IMR-90 (cell line): ENCODE data around the gene GOLGA8B. TPM values are rescaled to one million over a fixed set of nuclear protein-coding genes. Genes with fewer than 3 reads are reported as not detected.
A peak's percentile ranks its signal among the peaks of the same experiment; 100 is the strongest.

Source experiments
- ATAC-seq: fragments of 200-7000 bp; cut with Tn5 transposase; 2 replicates; pipeline ENCODE4 v1.9.1; 2020; ENCODE audit warnings: low read depth, mild to moderate bottlenecking, moderate library complexity
- BruUV-seq: library from RNA; stranded (reverse); fragments of 400-500 nt; replicated peaks from 2 replicates; lab custom pipeline; 2021; lab: Mats Ljungman, UMichigan
- CTCF ChIA-PET: fragments of 300-600 bp; formaldehyde crosslinking; extraction: SDS; loops from one replicate; lab custom pipeline; 2021; ENCODE audit warnings: antibody characterized with exemption; lab: Yijun Ruan, JAX
- POLR2A ChIA-PET: fragments of 300-600 bp; sonication (Branson Sonifier 250); formaldehyde crosslinking; loops from one replicate; lab custom pipeline; 2022; ENCODE audit warnings: antibody characterized with exemption; ENCODE audit not compliant: unreplicated experiment; lab: Charles Lee
- DNase-seq: peaks from one replicate; pipeline ENCODE4 v3.0.0; 2013
- H2AFZ ChIP-seq: replicated peaks from 2 replicates; pipeline ENCODE3; 2013; ENCODE audit warnings: low read length, mild to moderate bottlenecking; ENCODE audit not compliant: poor library complexity
- H2AK5ac ChIP-seq: 2 replicates; pipeline ENCODE4 v1.6.1; 2013; ENCODE audit warnings: low read depth, low read length, inconsistent platforms
- H2AK9ac ChIP-seq: replicated peaks from 2 replicates; pipeline ENCODE3; 2013; ENCODE audit warnings: mild to moderate bottlenecking, low read depth, low read length, moderate library complexity; ENCODE audit not compliant: poor library complexity
- H2BK120ac ChIP-seq: 2 replicates; pipeline ENCODE4 v1.6.1; 2013; ENCODE audit warnings: low read depth, low read length, inconsistent platforms
- H2BK15ac ChIP-seq: 3 replicates; pipeline ENCODE4 v1.6.1; 2013; ENCODE audit warnings: low read depth, low read length, inconsistent platforms
- H2BK20ac ChIP-seq: 2 replicates; pipeline ENCODE4 v1.6.1; 2013; ENCODE audit warnings: low read depth, mild to moderate bottlenecking, inconsistent platforms, low read length, moderate library complexity
- H2BK5ac ChIP-seq: 2 replicates; pipeline ENCODE4 v1.6.1; 2013; ENCODE audit warnings: mild to moderate bottlenecking, low read depth, low read length, inconsistent platforms; ENCODE audit not compliant: poor library complexity, severe bottlenecking
- H3K14ac ChIP-seq: replicated peaks from 2 replicates; pipeline ENCODE4 v1.6.1; 2013; ENCODE audit warnings: low read depth, low read length, inconsistent platforms
- H3K18ac ChIP-seq: 2 replicates; pipeline ENCODE4 v1.6.1; 2013; ENCODE audit warnings: low read depth, low read length, control low read depth
- H3K23ac ChIP-seq: 2 replicates; pipeline ENCODE4 v1.6.1; 2013; ENCODE audit warnings: low read depth, low read length, inconsistent platforms
- H3K27ac ChIP-seq: 2 replicates; pipeline ENCODE4 v1.5.1; 2013; ENCODE audit warnings: mild to moderate bottlenecking, control low read depth, low read length; ENCODE audit not compliant: insufficient read depth
- H3K27me3 ChIP-seq: 2 replicates; pipeline ENCODE4 v1.6.1; 2013; ENCODE audit warnings: low read length; ENCODE audit not compliant: control insufficient read depth, insufficient read depth
- H3K36me3 ChIP-seq: 2 replicates; pipeline ENCODE4 v1.6.1; 2013; ENCODE audit warnings: low read length, mixed read lengths; ENCODE audit not compliant: control insufficient read depth, insufficient read depth
- H3K4ac ChIP-seq: 2 replicates; pipeline ENCODE4 v1.6.1; 2013; ENCODE audit warnings: low read depth, low read length, inconsistent platforms
- H3K4me1 ChIP-seq: 2 replicates; pipeline ENCODE4 v1.6.1; 2013; ENCODE audit warnings: low read length, mixed read lengths; ENCODE audit not compliant: control insufficient read depth, insufficient read depth
- H3K4me2 ChIP-seq: 2 replicates; pipeline ENCODE4 v1.6.1; 2013; ENCODE audit warnings: low read depth, mild to moderate bottlenecking, control low read depth, low read length, moderate library complexity
- H3K4me3 ChIP-seq: 2 replicates; pipeline ENCODE4 v1.5.1; 2013; ENCODE audit warnings: low read depth, mild to moderate bottlenecking, control low read depth, low read length, moderate library complexity; ENCODE audit not compliant: insufficient read depth
- H3K56ac ChIP-seq: 2 replicates; pipeline ENCODE4 v1.6.1; 2013; ENCODE audit warnings: low read length, inconsistent platforms; ENCODE audit not compliant: insufficient read depth; ENCODE audit errors: extremely low read depth
- H3K79me1 ChIP-seq, 2 experiments: 2 replicates each; pipeline ENCODE4 v1.6.1; 2013; ENCODE audit warnings: low read length in 2 of 2, inconsistent platforms in 1 of 2, low read depth in 1 of 2
- H3K9ac ChIP-seq: 2 replicates; pipeline ENCODE4 v1.6.1; 2013; ENCODE audit warnings: low read depth, low read length, control low read depth
- H3K9me1 ChIP-seq: 2 replicates; pipeline ENCODE4 v1.6.1; 2013; ENCODE audit warnings: low read length, inconsistent platforms; ENCODE audit not compliant: insufficient read depth
- H3K9me3 ChIP-seq: 2 replicates; pipeline ENCODE4 v1.6.1; 2013; ENCODE audit warnings: low read length; ENCODE audit not compliant: control insufficient read depth, insufficient read depth
- H4K20me1 ChIP-seq: 2 replicates; pipeline ENCODE4 v1.6.1; 2013; ENCODE audit warnings: low read length, inconsistent platforms; ENCODE audit not compliant: insufficient read depth
- H4K5ac ChIP-seq: 2 replicates; pipeline ENCODE4 v1.6.1; 2013; ENCODE audit warnings: mild to moderate bottlenecking, low read depth, low read length, control low read depth
- H4K8ac ChIP-seq, 2 experiments: 2 replicates each; pipeline ENCODE4 v1.6.1; 2013; ENCODE audit warnings: low read depth in 2 of 2, low read length in 2 of 2, control low read depth in 1 of 2, inconsistent platforms in 1 of 2
- H4K91ac ChIP-seq: 2 replicates; pipeline ENCODE4 v1.6.1; 2013; ENCODE audit warnings: low read depth, low read length, inconsistent platforms; ENCODE audit not compliant: insufficient read depth
- BHLHE40 ChIP-seq: fragments of 150-350 bp; IDR thresholded peaks from 2 replicates; pipeline ENCODE4 v1.6.1; 2016; ENCODE audit warnings: mild to moderate bottlenecking, low read depth, low read length
- CEBPB ChIP-seq: IDR thresholded peaks from 2 replicates; pipeline ENCODE4 v1.6.1; 2012; ENCODE audit warnings: low read depth, low read length, improper control_type of control experiment
- CHD1 ChIP-seq: IDR thresholded peaks from 2 replicates; pipeline ENCODE4 v1.6.1; 2012; ENCODE audit warnings: low read depth, low read length, improper control_type of control experiment
- CTCF ChIP-seq: conservative IDR thresholded peaks from 2 replicates; pipeline ENCODE4 v1.5.1; 2012; ENCODE audit warnings: mild to moderate bottlenecking, low read depth, low read length, improper control_type of control experiment
- ELK1 ChIP-seq: fragments of 150-350 bp; IDR thresholded peaks from 2 replicates; pipeline ENCODE4 v1.6.1; 2016; ENCODE audit warnings: low read depth, mild to moderate bottlenecking, low read length, moderate library complexity, borderline replicate concordance
- MAFK ChIP-seq: IDR thresholded peaks from 2 replicates; pipeline ENCODE4 v1.6.1; 2012; ENCODE audit warnings: low read depth, low read length, improper control_type of control experiment
- MAZ ChIP-seq: IDR thresholded peaks from 2 replicates; pipeline ENCODE4 v1.6.1; 2012; ENCODE audit warnings: low read depth, mild to moderate bottlenecking, low read length, improper control_type of control experiment, moderate library complexity, borderline replicate concordance
- MXI1 ChIP-seq: IDR thresholded peaks from 2 replicates; pipeline ENCODE4 v1.6.1; 2012; ENCODE audit warnings: low read depth, mild to moderate bottlenecking, low read length, moderate library complexity, borderline replicate concordance
- RFX5 ChIP-seq: IDR thresholded peaks from 2 replicates; pipeline ENCODE4 v1.8.0; 2012; ENCODE audit warnings: low read depth, mild to moderate bottlenecking, low read length, moderate library complexity
- SMC3 ChIP-seq: fragments of 150-350 bp; IDR thresholded peaks from 2 replicates; pipeline ENCODE4 v1.6.1; 2016; ENCODE audit warnings: low read depth, mild to moderate bottlenecking, antibody characterized with exemption, low read length, moderate library complexity
- USF2 ChIP-seq: fragments of 150-350 bp; IDR thresholded peaks from 2 replicates; pipeline ENCODE4 v1.6.1; 2017; ENCODE audit warnings: mild to moderate bottlenecking, antibody characterized with exemption, low read length, low read depth
- WGBS, 2 experiments: methylation state at CpG; one replicate each; pipeline versions ENCODE4 v1.1.5 to v1.1.7; 2013; ENCODE audit warnings: missing lambda C conversion rate in 2 of 2; ENCODE audit not compliant: insufficient read length in 1 of 2; ENCODE audit errors: extremely low coverage in 2 of 2; 5-methylcytosine and 5-hydroxymethylcytosine counted together
- dilution Hi-C: fragments of 300-500 bp; cut with HindIII; formaldehyde crosslinking; loops from one replicate; pipeline ENCODE4 v1.14.3; 2018; ENCODE audit warnings: low sequenced_read_pairs; ENCODE audit not compliant: unreplicated experiment
- in situ Hi-C: fragments of 300-500 bp; cut with MboI; formaldehyde crosslinking; loops from 3 replicates; pipeline ENCODE4 v1.14.3; 2019; ENCODE audit warnings: low sequenced_read_pairs, inconsistent platforms, mixed read lengths
- intact Hi-C: fragments of 100-400 bp; cut with micrococcal nuclease; formaldehyde crosslinking; loops from 2 replicates; pipeline ENCODE4 v1.10.0; 2022
- polyA plus RNA-seq, 3 experiments: library from polyadenylated mRNA; depleted of rRNA; stranded (reverse); fragments of >200 nt; gene quantifications; 2 replicates each; pipeline ENCODE4 v1.2.3, GENCODE V29; 2012; ENCODE audit warnings: low replicate concordance in 1 of 3
- total RNA-seq: library from RNA; depleted of rRNA; stranded (reverse); fragments of >200 nt; gene quantifications from 2 replicates; pipeline ENCODE4 v1.2.3, GENCODE V29; 2012

The GOLGA8B gene
- total and polyA plus RNA-seq, 2 of the 4 experiments (the other 2 are of a cell fraction) = 7.7 to 31.6 TPM

DNA sequence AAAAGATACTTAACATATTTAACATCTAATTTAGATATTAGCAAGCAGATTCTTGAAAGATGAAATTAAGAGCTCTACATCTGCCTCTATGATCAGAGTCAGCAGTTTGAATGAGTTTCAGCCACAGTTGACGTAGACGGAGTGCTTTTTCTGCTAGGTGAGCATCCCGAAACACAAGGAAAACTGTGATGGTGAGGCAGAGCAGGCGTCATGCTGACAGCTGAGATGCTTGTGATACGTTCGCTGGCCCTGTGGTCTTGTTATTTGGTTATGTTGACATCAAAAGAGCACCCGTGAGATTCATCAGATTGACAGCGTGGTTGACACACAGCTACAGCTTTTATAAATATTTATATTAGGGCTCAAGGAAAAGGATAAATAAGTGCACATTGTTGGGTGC is 19.6 kb upstream of the GOLGA8B start:
- H4K8ac ChIP-seq = no peak overlapping the region
- in situ Hi-C loops = no loop called here
- intact Hi-C loops = no loop called here
- ChIA-PET POLR2A (no interaction called here), CTCF (interaction anchor here (1.1 kb wide), 1 partner anchor 15 kb away, joined by 3 read pairs; no protein-coding TSS in a partner anchor)
- H2AK9ac ChIP-seq = no peak overlapping the region
- DNase-seq (peak; percentile 11), ATAC-seq (no peak)
- no peaks in the 10 kb centered on the region for H3K36me3 ChIP-seq
- no peak overlapping the region for H3K9ac ChIP-seq
- H4K5ac ChIP-seq = no peak overlapping the region
- no peak overlapping the region for H3K18ac ChIP-seq
- H2AK5ac ChIP-seq = no peak overlapping the region
- dilution Hi-C loops = no loop called here
- WGBS, 2 experiments = 27% methylated on average over 6 of the region's 8 CpGs; no CpG with 5 or more reads in 1 of the 2 experiments
- no peak overlapping the region for H3K14ac ChIP-seq
- H3K9me1 ChIP-seq = peaks cover 2% of the 10 kb centered on the region; the same call in 1 of the 2 replicates
- H2AFZ ChIP-seq = no peak overlapping the region
- TF ChIP-seq SMC3 (no peak), CTCF (no peak), BHLHE40 (no peak), MXI1 (no peak), RFX5 (no peak), CEBPB (no peak), USF2 (no peak), CHD1 (no peak), MAFK (no peak), ELK1 (no peak), MAZ (no peak)
- no peaks in the 10 kb centered on the region; the same call in 1 of the 2 replicates for H3K9me3 ChIP-seq
- no peak overlapping the region for H2BK5ac ChIP-seq
- no peaks in the 10 kb centered on the region for H3K79me1 ChIP-seq
- peak overlapping the region; percentile 59; the same call in 1 of the 2 replicates for H3K23ac ChIP-seq
- H3K27me3 ChIP-seq = peaks cover 14% of the 10 kb centered on the region
- no peak overlapping the region for H3K4me3 ChIP-seq
- no peak overlapping the region for H2BK120ac ChIP-seq
- H2BK20ac ChIP-seq = no peak overlapping the region
- no peak overlapping the region for H3K4ac ChIP-seq
- no peak overlapping the region for H3K56ac ChIP-seq
- no peak overlapping the region for H4K91ac ChIP-seq
- no peaks in the 10 kb centered on the region; the same call in 1 of the 2 replicates for H3K4me1 ChIP-seq
- H4K20me1 ChIP-seq = no peaks in the 10 kb centered on the region
- no TSS peak for BruUV-seq
- no peak overlapping the region for H3K4me2 ChIP-seq
- H2BK15ac ChIP-seq = no peak overlapping the region
- no peak overlapping the region for H3K27ac ChIP-seq
